Colonic mucosa (tissue), 4 donors: ENCODE data around the gene SCRT2. TPM values are rescaled to one million over a fixed set of nuclear protein-coding genes. Genes with fewer than 3 reads are reported as not detected.

Source experiments
- DNase-seq: peaks from one replicate; pipeline ENCODE4 v3.0.0-alpha.2; 2020
- H3K27ac ChIP-seq: fragments of 200-600 bp; one replicate; pipeline ENCODE4 v1.8.0; 2021
- H3K27me3 ChIP-seq: fragments of 200-600 bp; one replicate; pipeline ENCODE4 v1.8.0; 2021
- H3K36me3 ChIP-seq: fragments of 200-600 bp; one replicate; pipeline ENCODE4 v1.8.0; 2021
- H3K4me1 ChIP-seq: fragments of 200-600 bp; one replicate; pipeline ENCODE4 v1.8.0; 2021; ENCODE audit warnings: mild to moderate bottlenecking
- H3K4me3 ChIP-seq: fragments of 200-600 bp; one replicate; pipeline ENCODE4 v1.8.0; 2021
- H3K9ac ChIP-seq, 2 donors: one replicate each; pipeline ENCODE4 v1.7.0; 2013; ENCODE audit warnings: control low read depth in 2 of 2, low read depth in 2 of 2, low read length in 2 of 2
- H3K9me3 ChIP-seq: fragments of 200-600 bp; one replicate; pipeline ENCODE4 v1.8.0; 2021
- CTCF ChIP-seq: fragments of 200-600 bp; IDR thresholded peaks from one replicate; pipeline ENCODE4 v1.8.0; 2022; ENCODE audit warnings: antibody characterized with exemption, mild to moderate bottlenecking
- intact Hi-C: fragments of 100-400 bp; cut with DNase I; formaldehyde crosslinking; loops from one replicate; pipeline ENCODE4 v1.14.1; 2022
- total RNA-seq, 2 donors: library from RNA; stranded (reverse); fragmentation: NEBNext Ultra II Directional in 1 of 2; extraction: Animal tissue kit (Norgen Biotek cat#: 25700) in 1 of 2; gene quantifications; one replicate each; pipeline ENCODE4 v1.2.1, GENCODE V29; 2021
- donor health status: healthy.
- donor health status: DM: no; HTN: no; CAD: no.
- donor health status: DM: no; HTN: no; CAD: no.

Gene SCRT2
- total RNA-seq, 2 donors from 2014 or later, result not detected

DNA sequence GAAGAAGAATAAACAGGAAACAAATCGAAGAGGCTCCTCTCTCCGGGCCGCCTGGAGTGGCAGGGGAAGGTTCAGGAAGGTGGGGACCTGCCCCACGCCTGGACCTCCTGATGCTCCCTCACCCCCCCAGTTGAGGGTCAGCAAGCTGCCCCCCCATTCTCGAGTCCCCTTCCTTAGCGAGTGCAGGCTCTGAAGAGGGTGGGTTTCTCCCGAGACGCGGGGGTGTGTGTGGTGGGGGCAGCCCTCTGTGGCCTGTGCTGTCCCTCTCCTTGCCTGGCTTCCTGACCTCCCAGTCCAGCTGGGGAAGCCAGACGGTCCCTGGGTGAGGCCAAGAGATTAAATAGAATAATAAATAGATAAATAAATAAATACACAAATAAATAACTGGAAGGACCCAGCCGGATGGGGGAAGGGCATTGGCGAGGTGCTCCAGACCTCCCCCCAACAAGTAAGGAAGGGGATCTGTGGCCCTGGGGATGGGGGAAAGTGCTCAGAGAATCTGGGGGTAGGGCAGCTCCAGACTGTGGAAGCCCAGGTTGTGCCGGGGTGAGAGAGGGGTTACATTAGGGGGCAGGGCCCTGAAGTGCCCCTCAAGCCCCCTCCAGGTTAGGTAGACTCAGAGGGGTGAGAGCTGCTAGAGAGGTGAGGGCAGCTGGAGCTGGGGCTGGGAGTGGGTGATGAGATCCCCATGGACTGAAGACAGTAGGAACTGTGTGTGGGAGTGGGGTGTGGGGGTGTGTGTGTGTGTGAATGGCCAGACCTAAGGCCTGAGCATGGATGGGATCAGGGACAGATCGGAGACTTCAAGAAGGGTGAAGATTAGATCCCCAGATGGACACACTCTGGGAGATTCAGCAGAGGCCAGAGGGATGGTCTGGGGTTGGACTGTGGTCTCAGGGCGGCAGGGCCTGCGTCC lies 13.1 kb downstream of the SCRT2 start:
- intact Hi-C loops, result no loop called here
- Histone ChIP-seq H3K9ac (no peak overlapping the region), H3K9me3 (no peaks in the 10 kb centered on the region), H3K4me1 (no peaks in the 10 kb centered on the region), H3K27me3 (peaks cover 49% of the 10 kb centered on the region), H3K27ac (no peak overlapping the region), H3K36me3 (no peaks in the 10 kb centered on the region), H3K4me3 (no peak overlapping the region)
- no peak for DNase-seq
- TF ChIP-seq CTCF, result no peak

DNA sequence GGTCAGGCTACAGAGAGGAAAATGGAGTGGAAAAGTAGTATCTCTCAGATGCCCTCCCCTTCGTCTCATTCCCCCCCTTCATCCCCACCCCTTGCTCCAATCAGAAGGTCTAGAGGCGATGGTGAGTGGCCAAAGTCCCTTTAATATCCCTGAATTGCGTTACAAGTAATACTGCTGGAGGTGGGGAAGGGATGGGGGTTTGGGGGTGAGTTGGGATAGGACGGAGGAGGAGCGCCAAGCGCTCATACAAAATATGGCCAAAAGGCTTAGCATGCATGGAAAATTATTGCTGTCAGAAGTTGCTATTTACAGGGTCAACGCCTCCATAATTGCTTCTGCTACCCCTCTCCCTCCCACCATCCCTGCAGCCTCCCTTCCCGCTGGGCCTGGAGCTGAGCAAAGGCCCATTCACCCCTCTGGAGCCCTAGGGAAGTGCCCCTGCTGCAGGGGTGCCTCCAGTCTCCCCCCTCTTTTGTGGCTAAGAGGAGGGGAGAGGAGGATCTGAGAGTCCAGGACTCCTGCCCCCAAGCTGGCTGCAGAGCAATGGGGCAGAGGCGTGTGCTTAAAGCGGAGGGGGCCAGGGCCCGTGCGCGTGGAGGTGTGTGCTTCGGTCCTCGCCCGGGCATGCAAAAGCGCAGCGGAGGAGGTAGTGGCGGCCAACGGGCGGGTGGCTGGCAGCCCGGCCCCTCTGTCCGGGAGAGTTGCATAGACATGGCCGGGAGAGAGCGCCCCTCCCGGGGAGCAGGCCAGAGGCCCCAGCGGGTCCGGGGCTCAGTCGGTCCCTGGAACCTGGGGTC lies 13.9 kb downstream of the SCRT2 start:
- no peak overlapping the region for H3K27ac ChIP-seq
- DNase-seq, result no peak
- peaks cover 49% of the 10 kb centered on the region for H3K27me3 ChIP-seq
- no peaks in the 10 kb centered on the region for H3K36me3 ChIP-seq
- H3K9ac ChIP-seq, result no peak overlapping the region
- no peaks in the 10 kb centered on the region for H3K4me1 ChIP-seq
- H3K9me3 ChIP-seq, result no peaks in the 10 kb centered on the region
- no peak for TF ChIP-seq CTCF
- H3K4me3 ChIP-seq, result no peak overlapping the region
- intact Hi-C loops, result no loop called here

DNA sequence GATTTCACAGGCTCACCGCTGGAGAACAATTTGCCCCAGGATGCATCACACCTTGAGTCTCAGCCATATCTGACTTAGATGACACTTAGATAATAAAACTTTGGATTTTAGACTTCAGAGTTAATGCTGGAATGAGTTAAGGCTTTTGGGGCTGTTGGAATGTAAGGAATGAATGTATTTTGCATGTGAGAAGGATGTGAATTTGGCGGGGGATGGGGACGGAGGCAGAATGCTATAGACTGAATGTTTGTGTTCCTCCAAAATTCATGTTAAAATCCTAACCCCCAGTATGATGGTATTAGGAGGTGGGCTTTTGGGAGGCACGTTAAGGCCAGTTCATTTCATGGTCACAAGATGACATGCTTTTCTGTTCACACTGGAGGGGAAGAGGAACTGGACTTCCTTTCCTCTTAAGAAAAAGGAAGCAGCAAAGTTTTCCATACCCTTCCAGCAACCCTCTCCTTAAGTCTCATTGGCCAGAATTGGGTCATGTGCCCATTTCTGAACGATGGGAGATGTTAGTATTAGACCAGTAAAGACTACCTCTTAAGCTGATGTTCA lies 16.8 kb downstream of the SCRT2 start:
- no peaks in the 10 kb centered on the region for H3K4me1 ChIP-seq
- no peak overlapping the region for H3K27ac ChIP-seq
- peaks cover 33% of the 10 kb centered on the region for H3K27me3 ChIP-seq
- no peak overlapping the region for H3K9ac ChIP-seq
- H3K4me3 ChIP-seq, result no peak overlapping the region
- intact Hi-C loops, result no loop called here
- no peak for DNase-seq
- no peaks in the 10 kb centered on the region for H3K36me3 ChIP-seq
- no peaks in the 10 kb centered on the region for H3K9me3 ChIP-seq
- no peak for TF ChIP-seq CTCF

- H3K9me3 ChIP-seq, result no peaks in the 10 kb centered on the region
- TF ChIP-seq CTCF, result no peak
- intact Hi-C loops, result no loop called here
Measured at GRCh38 chr20:658202-658601, 17.4 kb downstream of the SCRT2 start.

More at GRCh38 chr20:658202-658601, 17.4 kb downstream of the SCRT2 start:
- no peak for DNase-seq
- Histone ChIP-seq H3K27me3 (peaks cover 26% of the 10 kb centered on the region), H3K27ac (no peak overlapping the region), H3K9ac (no peak overlapping the region), H3K36me3 (no peaks in the 10 kb centered on the region), H3K4me1 (no peaks in the 10 kb centered on the region), H3K4me3 (no peak overlapping the region)
